Thymus (tissue), 11 donors: ENCODE results near the gene TM4SF20. TPM values are rescaled to one million over a fixed set of nuclear protein-coding genes. Genes with fewer than 3 reads are reported as not detected.
"Not testable (repeated sequence)": the region's sequence is repeated elsewhere in the genome, so short reads cannot be mapped to it uniquely, and the experiment has no call there.

Source experiments
- DNase-seq, 9 donors: peaks; one replicate each; pipeline ENCODE4 v3.0.0-alpha.2; 2013; ENCODE audit warnings: low spot score in 9 of 9, low read depth in 6 of 9, missing footprints in 1 of 9
- H3K27ac ChIP-seq, 2 donors: one replicate each; pipeline ENCODE4 v1.5.1; 2013; ENCODE audit warnings: control low read depth in 1 of 2, low read depth in 1 of 2, low read length in 1 of 2, mild to moderate bottlenecking in 1 of 2, moderate library complexity in 1 of 2
- H3K27me3 ChIP-seq, 2 donors: one replicate each; pipeline ENCODE4 v1.5.1; 2013; ENCODE audit warnings: low read length in 1 of 2; ENCODE audit not compliant: control insufficient read depth in 2 of 2, insufficient read depth in 1 of 2
- H3K36me3 ChIP-seq, 2 donors: one replicate each; pipeline ENCODE4 v1.5.1; 2013; ENCODE audit warnings: low read length in 1 of 2, mild to moderate bottlenecking in 1 of 2, moderate library complexity in 1 of 2; ENCODE audit not compliant: control insufficient read depth in 2 of 2, insufficient read depth in 2 of 2
- H3K4me1 ChIP-seq, 2 donors: one replicate each; pipeline ENCODE4 v1.5.1; 2013; ENCODE audit warnings: low read length in 2 of 2; ENCODE audit not compliant: control insufficient read depth in 2 of 2, insufficient read depth in 2 of 2
- H3K4me3 ChIP-seq, 2 donors: one replicate each; pipeline ENCODE4 v1.5.1; 2013; ENCODE audit warnings: low read length in 2 of 2, control low read depth in 1 of 2, mild to moderate bottlenecking in 1 of 2
- H3K9me3 ChIP-seq, 2 donors: one replicate each; pipeline ENCODE4 v1.5.1; 2013; ENCODE audit warnings: low read length in 1 of 2, mild to moderate bottlenecking in 1 of 2; ENCODE audit not compliant: control insufficient read depth in 2 of 2, insufficient read depth in 1 of 2
- WGBS: extraction: QIAGEN DNeasy Blood & Tissue Kit; methylation state at CpG from one replicate; pipeline ENCODE4 v1.1.7; 2013; 5-methylcytosine and 5-hydroxymethylcytosine counted together
- polyA plus RNA-seq: library from polyadenylated mRNA; stranded (reverse); fragments of 200-250 nt; gene quantifications from one replicate; pipeline ENCODE4 v1.2.3, GENCODE V29; 2013
- total RNA-seq: library from RNA; stranded (reverse); fragments of 120-200 nt; gene quantifications from one replicate; pipeline ENCODE4 v1.2.4, GENCODE V29; 2013
- donor health status: healthy.

The TM4SF20 gene
- total and polyA plus RNA-seq, 2 donors, result 0.09 TPM

DNA sequence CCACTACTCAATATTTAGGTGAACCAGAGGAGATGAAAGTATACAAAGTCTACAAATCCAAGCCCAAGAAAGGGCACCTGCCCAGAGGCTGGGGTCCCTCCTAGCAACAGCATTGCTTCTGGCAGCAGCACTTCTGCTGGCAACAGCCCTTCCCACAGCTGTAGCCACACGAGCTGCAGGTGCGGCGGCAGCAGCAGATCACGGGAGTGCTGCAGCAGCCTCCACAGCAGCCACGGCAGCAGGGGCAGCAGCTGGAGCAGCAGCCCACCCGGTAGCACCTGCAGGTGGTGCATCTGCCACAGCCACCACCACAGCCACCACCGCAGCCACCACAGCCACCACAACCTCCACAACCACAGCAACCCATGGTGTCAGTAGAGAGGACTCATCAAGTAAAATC lies 8.5 kb upstream of the TM4SF20 start, which contains the start of gene SCYGR1:
Gene SCYGR1, minus strand, starts transcription at position 367 of the 400 bp plus-strand sequence. Its CDS starts 0 bp downstream, at position 367.
- not testable (repeated sequence) for H3K27ac ChIP-seq, H3K9me3 ChIP-seq, H3K27me3 ChIP-seq, H3K36me3 ChIP-seq, H3K4me3 ChIP-seq, H3K4me1 ChIP-seq, DNase-seq
- 48% methylated on average over 7 of the region's 7 CpGs for WGBS

GRCh38 chr2:227386630-227387029 lies 7.5 kb upstream of the TM4SF20 start:
- peaks cover 0 to 5% of the 10 kb centered on the region in 2 donors for H3K9me3 ChIP-seq
- 87% methylated on average over 6 of the region's 6 CpGs for WGBS
- no peaks in the 10 kb centered on the region for H3K36me3 ChIP-seq
- DNase-seq, result no peak
- H3K27ac ChIP-seq, result no peak overlapping the region
- no peak overlapping the region for H3K4me3 ChIP-seq
- H3K4me1 ChIP-seq, result no peaks in the 10 kb centered on the region
- no peaks in the 10 kb centered on the region for H3K27me3 ChIP-seq

DNA sequence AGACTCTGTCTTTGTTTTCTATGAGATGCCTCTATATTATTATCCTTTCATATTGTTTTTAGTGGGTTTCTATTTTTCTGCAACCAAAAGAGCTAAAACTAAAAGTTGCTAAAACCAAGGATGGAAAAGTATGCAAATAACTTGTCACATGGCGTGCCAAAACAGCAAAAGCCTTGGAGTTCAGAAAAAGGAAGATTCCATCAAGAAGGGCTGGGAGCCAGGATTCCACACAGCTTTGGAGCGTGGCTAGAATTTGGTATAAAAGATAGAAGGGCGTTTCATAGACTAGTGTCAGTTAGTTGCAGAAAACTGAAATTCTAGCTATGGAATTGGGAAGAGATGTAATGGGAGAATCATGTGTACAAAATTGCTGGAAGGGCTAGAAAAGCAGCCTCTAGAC lies 4.6 kb upstream of the TM4SF20 start:
- Histone ChIP-seq H3K4me1 (no peaks in the 10 kb centered on the region), H3K36me3 (no peaks in the 10 kb centered on the region), H3K4me3 (no peak overlapping the region), H3K9me3 (peaks cover 0 to 5% of the 10 kb centered on the region in 2 donors), H3K27me3 (no peaks in the 10 kb centered on the region), H3K27ac (no peak overlapping the region)
- 88% methylated on average over 3 of the region's 3 CpGs for WGBS
- no peak for DNase-seq

GRCh38 chr2:227382241-227382835 lies 3.2 kb upstream of the TM4SF20 start:
- not testable (repeated sequence) for DNase-seq, H3K36me3 ChIP-seq, H3K27ac ChIP-seq, H3K27me3 ChIP-seq, H3K4me1 ChIP-seq, H3K9me3 ChIP-seq, H3K4me3 ChIP-seq
- WGBS, result 90% methylated on average over 2 of the region's 2 CpGs

- H3K9me3 ChIP-seq, result no peaks in the 10 kb centered on the region
- H3K36me3 ChIP-seq, result no peaks in the 10 kb centered on the region
- no peak overlapping the region for H3K27ac ChIP-seq
- H3K4me1 ChIP-seq, result no peaks in the 10 kb centered on the region
- H3K4me3 ChIP-seq, result no peak overlapping the region
- no peaks in the 10 kb centered on the region for H3K27me3 ChIP-seq
- WGBS, result 97% methylated on average over 4 of the region's 4 CpGs
- DNase-seq, result no peak
Measured at GRCh38 chr2:227378371-227378782, 729 bp downstream of the TM4SF20 start.

DNA sequence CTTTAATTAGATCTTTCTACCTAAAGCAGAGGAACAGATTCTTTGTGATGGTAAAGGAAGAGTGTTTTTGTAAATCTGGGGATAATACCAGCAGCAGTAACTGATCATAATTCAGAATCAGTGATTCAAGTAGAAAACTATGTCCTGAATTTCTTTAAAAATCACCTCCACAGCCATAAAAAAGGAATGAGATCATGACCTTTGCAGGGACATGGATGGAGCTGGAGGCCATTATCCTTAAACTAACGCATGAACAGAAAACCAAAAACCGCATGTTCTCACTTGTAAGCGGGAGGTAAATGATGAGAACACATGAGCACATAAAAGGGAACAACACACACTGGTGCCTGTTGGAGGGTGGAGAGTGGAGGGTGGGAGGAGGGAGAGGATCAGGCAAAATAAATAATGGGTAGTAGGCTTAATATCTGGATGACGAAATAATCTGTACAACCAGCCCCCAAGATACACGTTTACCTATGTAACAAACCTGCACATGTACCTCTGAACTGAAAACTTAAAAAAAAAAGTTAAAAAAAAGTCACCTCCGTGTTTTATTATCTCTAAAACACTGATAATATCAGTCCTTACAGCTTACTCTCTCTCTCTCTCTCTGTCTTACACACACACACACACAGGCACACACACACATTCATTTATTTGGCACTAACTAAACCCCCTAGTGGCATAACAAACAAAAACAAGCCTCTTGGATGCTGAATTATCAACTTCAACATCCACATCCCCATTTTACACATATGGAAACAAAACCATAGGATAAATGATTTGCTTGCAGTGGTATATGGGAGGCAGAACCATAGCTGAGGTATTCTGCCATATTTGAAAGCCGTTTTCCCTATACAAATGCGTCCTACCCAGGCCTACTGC lies 1.4 kb downstream of the TM4SF20 start:
- H3K4me3 ChIP-seq, result no peak overlapping the region
- H3K27ac ChIP-seq, result no peak overlapping the region
- H3K4me1 ChIP-seq, result no peaks in the 10 kb centered on the region
- DNase-seq, result no peak
- no peaks in the 10 kb centered on the region for H3K36me3 ChIP-seq
- no peaks in the 10 kb centered on the region for H3K9me3 ChIP-seq
- no peaks in the 10 kb centered on the region for H3K27me3 ChIP-seq
- WGBS, result 87% methylated on average over 8 of the region's 8 CpGs

DNA sequence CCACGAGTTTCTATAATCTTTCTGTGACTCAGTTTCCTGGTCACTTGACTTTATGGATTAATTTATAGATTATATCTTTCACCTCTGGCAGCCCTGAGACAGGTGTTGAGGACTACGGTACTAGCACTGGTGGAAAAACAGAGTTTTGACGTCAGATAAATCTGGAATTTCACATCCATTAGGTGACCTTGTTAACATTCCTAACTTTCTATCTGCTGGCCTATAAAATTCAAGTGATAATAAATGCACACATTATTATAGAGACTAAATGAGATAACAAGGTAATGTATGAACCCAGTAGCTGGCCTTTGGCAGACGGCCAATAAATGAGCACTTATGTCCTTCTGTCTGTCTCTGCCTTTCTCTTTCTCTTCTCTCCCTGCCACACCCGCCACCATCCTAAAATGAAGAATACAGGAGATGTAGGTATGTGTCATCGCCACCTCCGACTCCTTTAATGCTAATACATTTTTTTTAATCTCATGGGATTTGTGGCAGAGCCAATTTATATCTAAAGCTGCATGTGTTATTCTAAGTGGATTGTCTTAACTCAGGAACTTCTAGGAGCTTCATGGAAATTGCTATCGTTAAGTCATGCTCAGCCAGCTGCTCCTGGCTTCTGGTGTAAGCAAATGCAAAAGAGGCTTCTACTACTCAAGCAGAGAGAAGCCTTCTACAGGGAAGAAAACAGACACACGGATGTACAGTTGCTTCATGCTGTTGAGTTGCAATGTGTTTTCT lies 2.3 kb downstream of the TM4SF20 start:
- WGBS, result 95% methylated on average over 9 of the region's 9 CpGs
- DNase-seq, result no peak
- Histone ChIP-seq H3K9me3 (no peaks in the 10 kb centered on the region), H3K27ac (no peak overlapping the region), H3K4me3 (no peak overlapping the region), H3K27me3 (no peaks in the 10 kb centered on the region), H3K36me3 (no peaks in the 10 kb centered on the region), H3K4me1 (no peaks in the 10 kb centered on the region)

DNA sequence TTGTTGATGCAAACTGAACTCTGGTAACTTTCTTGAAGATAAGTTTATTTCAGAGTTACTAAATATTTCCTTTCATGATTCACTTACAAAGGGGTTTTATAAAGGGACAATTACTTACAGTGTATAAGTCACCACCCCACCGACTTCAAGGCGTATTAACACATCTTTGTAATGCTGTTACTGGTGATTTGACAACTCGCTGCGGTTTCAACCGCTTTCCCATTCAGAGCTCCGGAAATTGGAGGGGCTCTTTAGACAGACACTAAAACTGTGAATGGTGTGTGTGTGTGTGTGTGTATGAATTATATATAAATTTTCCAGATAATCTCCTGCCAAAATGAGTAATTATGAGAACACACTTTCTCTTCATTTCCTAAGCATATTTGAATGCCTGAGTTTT lies 4.9 kb downstream of the TM4SF20 start:
- DNase-seq, result peak in 2 of 9 donors; percentile 8 to 35
- H3K27me3 ChIP-seq, result no peaks in the 10 kb centered on the region
- H3K4me1 ChIP-seq, result no peaks in the 10 kb centered on the region
- no peak overlapping the region for H3K27ac ChIP-seq
- H3K4me3 ChIP-seq, result no peak overlapping the region
- no peaks in the 10 kb centered on the region for H3K9me3 ChIP-seq
- WGBS, result 61% methylated on average over 6 of the region's 6 CpGs
- H3K36me3 ChIP-seq, result no peaks in the 10 kb centered on the region

- H3K27ac ChIP-seq, result no peak overlapping the region
- H3K4me3 ChIP-seq, result no peak overlapping the region
- no peaks in the 10 kb centered on the region for H3K4me1 ChIP-seq
- no peak for DNase-seq
- no peaks in the 10 kb centered on the region for H3K36me3 ChIP-seq
- 94% methylated on average over 10 of the region's 10 CpGs for WGBS
- no peaks in the 10 kb centered on the region for H3K27me3 ChIP-seq
- H3K9me3 ChIP-seq, result no peaks in the 10 kb centered on the region
Measured at GRCh38 chr2:227373389-227373788, 5.7 kb downstream of the TM4SF20 start.
